ENCODE data around the gene LY9. TPM values are rescaled to one million over a fixed set of nuclear protein-coding genes. Genes with fewer than 3 reads are reported as not detected.

LY9 gene
- total RNA-seq, 1 donor from 2014 or later: not detected

DNA sequence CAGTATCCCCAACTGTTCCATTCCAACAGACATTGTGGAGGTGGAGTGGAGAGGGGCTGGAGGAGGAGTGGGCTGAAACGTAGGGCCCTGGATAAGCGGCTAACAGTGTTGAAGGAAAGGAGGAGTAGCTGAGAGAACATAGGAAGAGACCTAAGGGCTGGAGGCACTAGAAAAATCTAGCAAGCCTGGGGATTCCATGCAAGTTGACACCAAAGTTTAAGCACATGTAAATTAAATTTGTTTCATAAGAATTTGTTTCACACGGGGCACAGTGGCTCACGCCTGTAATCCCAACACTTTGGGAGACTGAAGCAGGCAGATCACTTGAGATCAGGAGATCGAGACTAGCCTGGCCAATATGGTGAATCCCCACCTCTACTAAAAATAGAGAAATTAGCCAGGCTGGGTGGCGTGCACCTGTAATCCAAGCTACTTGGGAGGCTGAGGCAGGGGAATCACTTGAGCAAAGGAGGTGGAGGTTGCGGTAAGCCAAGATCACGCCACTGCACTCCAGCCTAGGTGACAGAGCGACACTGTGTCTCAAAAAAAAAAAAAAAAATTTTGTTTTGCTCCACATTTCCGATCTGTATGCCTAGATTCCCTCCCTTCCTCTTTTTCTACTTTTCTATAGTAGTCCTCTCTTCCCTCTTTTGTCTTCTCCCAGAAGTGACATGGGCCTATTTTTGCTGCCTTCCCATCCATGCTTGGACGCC lies 67.2 kb downstream of the LY9 start:
- no peak for DNase-seq
- H3K4me3 Mint-ChIP-seq (ENCODE audit: unreplicated experiment): no peak overlapping the region
- no peak overlapping the region for H3K27ac Mint-ChIP-seq (ENCODE audit: unreplicated experiment)
- peaks cover 5% of the 10 kb centered on the region for H3K9me3 Mint-ChIP-seq (ENCODE audit: unreplicated experiment)
- H3K36me3 Mint-ChIP-seq (ENCODE audit: unreplicated experiment): no peaks in the 10 kb centered on the region
- no peaks in the 10 kb centered on the region for H3K4me1 Mint-ChIP-seq (ENCODE audit: low read depth, unreplicated experiment)
- peaks cover 5% of the 10 kb centered on the region for H3K27me3 Mint-ChIP-seq (ENCODE audit: unreplicated experiment)
- no peak for TF ChIP-seq CTCF (IDR thresholded peaks at IDR 0.05; ENCODE audit: partially characterized antibody, unreplicated experiment)

DNA sequence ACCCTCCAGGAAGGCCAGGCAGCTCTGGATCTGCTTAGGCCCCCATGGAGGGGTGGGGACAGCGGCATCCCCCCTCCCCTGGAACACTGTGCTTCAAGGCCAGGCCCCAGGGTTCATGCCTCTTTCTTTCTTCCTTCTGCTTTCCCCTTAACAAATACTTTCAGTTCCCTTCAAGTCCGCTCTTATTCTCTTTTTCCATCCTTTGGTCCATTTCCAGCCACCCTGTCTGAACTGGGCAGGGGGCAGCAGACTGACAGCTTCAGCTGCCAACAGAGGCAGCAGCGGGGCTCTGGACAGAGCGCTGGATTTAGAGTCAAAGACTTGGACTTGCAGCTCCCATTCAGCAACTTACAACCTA lies 67.8 kb downstream of the LY9 start:
- Mint-ChIP-seq H3K36me3 (ENCODE audit: unreplicated experiment) (no peaks in the 10 kb centered on the region), H3K4me3 (ENCODE audit: unreplicated experiment) (no peak overlapping the region), H3K27me3 (ENCODE audit: unreplicated experiment) (peaks cover 5% of the 10 kb centered on the region), H3K9me3 (ENCODE audit: unreplicated experiment) (peaks cover under 1% of the 10 kb centered on the region), H3K27ac (ENCODE audit: unreplicated experiment) (no peak overlapping the region), H3K4me1 (ENCODE audit: low read depth, unreplicated experiment) (no peaks in the 10 kb centered on the region)
- TF ChIP-seq CTCF (IDR thresholded peaks at IDR 0.05; ENCODE audit: partially characterized antibody, unreplicated experiment): no peak
- DNase-seq: no peak

- no peak for DNase-seq
- H3K4me3 Mint-ChIP-seq (ENCODE audit: unreplicated experiment): no peak overlapping the region
- no peak for TF ChIP-seq CTCF (IDR thresholded peaks at IDR 0.05; ENCODE audit: partially characterized antibody, unreplicated experiment)
- H3K36me3 Mint-ChIP-seq (ENCODE audit: unreplicated experiment): no peaks in the 10 kb centered on the region
- no peak overlapping the region for H3K27ac Mint-ChIP-seq (ENCODE audit: unreplicated experiment)
- peaks cover 5% of the 10 kb centered on the region for H3K27me3 Mint-ChIP-seq (ENCODE audit: unreplicated experiment)
- no peaks in the 10 kb centered on the region for H3K9me3 Mint-ChIP-seq (ENCODE audit: unreplicated experiment)
- H3K4me1 Mint-ChIP-seq (ENCODE audit: low read depth, unreplicated experiment): no peaks in the 10 kb centered on the region
Measured at GRCh38 chr1:160864173-160864572, 68.2 kb downstream of the LY9 start.

DNA sequence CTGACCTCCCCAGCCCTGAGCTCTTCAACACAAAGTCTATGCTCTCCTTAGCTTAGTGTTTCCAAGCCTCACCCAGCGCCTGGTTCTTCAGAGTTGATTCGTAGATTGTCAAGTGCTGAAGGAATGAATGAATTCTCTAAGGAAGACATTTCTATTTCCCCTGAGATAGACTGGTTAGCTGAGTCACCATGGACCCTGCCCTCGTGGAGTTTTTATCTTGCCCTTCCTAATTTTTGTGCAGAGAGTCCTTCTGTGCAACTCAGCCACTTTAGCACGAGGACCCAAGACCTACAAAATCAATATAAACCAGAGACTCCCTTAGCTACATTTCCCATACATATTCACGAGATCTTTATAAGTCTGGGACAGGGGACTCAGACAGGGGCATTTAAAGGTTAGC lies 69.4 kb downstream of the LY9 start:
- peaks cover 5% of the 10 kb centered on the region for H3K27me3 Mint-ChIP-seq (ENCODE audit: unreplicated experiment)
- H3K36me3 Mint-ChIP-seq (ENCODE audit: unreplicated experiment): no peaks in the 10 kb centered on the region
- H3K4me1 Mint-ChIP-seq (ENCODE audit: low read depth, unreplicated experiment): no peaks in the 10 kb centered on the region
- TF ChIP-seq CTCF (IDR thresholded peaks at IDR 0.05; ENCODE audit: partially characterized antibody, unreplicated experiment): no peak
- no peak overlapping the region for H3K4me3 Mint-ChIP-seq (ENCODE audit: unreplicated experiment)
- no peaks in the 10 kb centered on the region for H3K9me3 Mint-ChIP-seq (ENCODE audit: unreplicated experiment)
- H3K27ac Mint-ChIP-seq (ENCODE audit: unreplicated experiment): no peak overlapping the region
- no peak for DNase-seq

DNA sequence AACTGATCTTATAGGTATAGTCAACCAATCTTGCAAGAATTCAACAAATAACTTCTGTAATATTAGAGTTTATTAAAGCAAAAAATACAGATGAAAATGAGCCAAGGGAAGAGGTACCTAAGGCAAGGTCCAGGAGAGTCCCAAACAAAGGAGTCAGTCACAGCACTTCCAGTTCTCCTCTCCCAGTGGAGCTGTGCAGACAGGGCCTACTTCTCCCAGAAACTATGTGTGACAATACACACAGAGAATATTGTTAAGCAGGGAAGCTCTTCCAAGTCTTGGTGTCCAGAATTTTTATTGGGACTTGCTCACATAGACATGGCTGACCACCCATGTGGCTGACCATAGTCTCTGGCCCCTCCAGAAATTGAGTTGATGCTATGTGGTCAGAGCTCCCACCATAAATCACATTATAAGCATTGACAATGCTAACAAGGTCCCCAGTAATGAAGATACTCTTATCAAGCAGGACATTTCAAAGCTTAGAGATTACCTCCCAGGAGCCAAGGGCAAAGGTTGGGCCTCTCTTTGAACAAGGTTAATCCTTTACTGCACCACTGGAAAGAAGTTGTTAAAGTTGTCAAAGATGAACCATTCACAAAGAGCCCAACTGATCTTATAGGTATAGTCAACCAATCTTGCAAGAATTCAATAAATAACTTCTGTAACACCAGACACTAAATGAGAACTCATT lies 70.2 kb downstream of the LY9 start:
- no peaks in the 10 kb centered on the region for H3K4me1 Mint-ChIP-seq (ENCODE audit: low read depth, unreplicated experiment)
- no peaks in the 10 kb centered on the region for H3K36me3 Mint-ChIP-seq (ENCODE audit: unreplicated experiment)
- H3K4me3 Mint-ChIP-seq (ENCODE audit: unreplicated experiment): no peak overlapping the region
- H3K27ac Mint-ChIP-seq (ENCODE audit: unreplicated experiment): no peak overlapping the region
- H3K9me3 Mint-ChIP-seq (ENCODE audit: unreplicated experiment): no peaks in the 10 kb centered on the region
- peaks cover 3% of the 10 kb centered on the region for H3K27me3 Mint-ChIP-seq (ENCODE audit: unreplicated experiment)
- no peak for TF ChIP-seq CTCF (IDR thresholded peaks at IDR 0.05; ENCODE audit: partially characterized antibody, unreplicated experiment)
- no peak for DNase-seq

Data from glutamatergic neuron (in vitro differentiated cells).